CD4-positive, CD25-positive, alpha-beta regulatory T cell (primary cell): ENCODE measurements around the gene MCM7. TPM values are rescaled to one million over a fixed set of nuclear protein-coding genes. Genes with fewer than 3 reads are reported as not detected.

ENCODE experiments used
- ATAC-seq, 2 donors: fragments of 150-1000 bp; cut with Tn5 transposase; one replicate each; pipeline ENCODE4 v1.10.0; 2021; ENCODE audit warnings: low read depth in 2 of 2, moderate number of reproducible peaks in 2 of 2, moderate library complexity in 1 of 2
- DNase-seq, 3 donors: peaks; one replicate each; pipeline versions ENCODE4 v3.0.0 to v3.0.0-alpha.2; 2012 to 2022; ENCODE audit warnings: mixed read lengths in 1 of 3
- H3K27ac ChIP-seq: one replicate; pipeline ENCODE4 v1.7.0; 2013; ENCODE audit warnings: mild to moderate bottlenecking, low read length; ENCODE audit not compliant: insufficient read depth, poor library complexity, severe bottlenecking
- H3K27me3 ChIP-seq: one replicate; pipeline ENCODE4 v1.7.0; 2013; ENCODE audit warnings: low read length; ENCODE audit not compliant: control insufficient read depth, insufficient read depth
- H3K36me3 ChIP-seq: one replicate; pipeline ENCODE4 v1.7.0; 2013; ENCODE audit warnings: mild to moderate bottlenecking, low read length, moderate library complexity; ENCODE audit not compliant: control insufficient read depth, insufficient read depth
- H3K4me1 ChIP-seq: 2 replicates; pipeline ENCODE4 v1.7.0; 2013; ENCODE audit warnings: mild to moderate bottlenecking, low read length; ENCODE audit not compliant: insufficient read depth, control insufficient read depth, poor library complexity, severe bottlenecking
- H3K4me3 ChIP-seq: one replicate; pipeline ENCODE4 v1.7.0; 2013; ENCODE audit warnings: low read depth, mild to moderate bottlenecking, low read length, moderate library complexity
- H3K9me3 ChIP-seq, 2 experiments: 1 replicate in 1 of 2; 2 replicates in 1 of 2; pipeline ENCODE4 v1.7.0; 2013; ENCODE audit warnings: low read length in 2 of 2, mild to moderate bottlenecking in 1 of 2, moderate library complexity in 1 of 2; ENCODE audit not compliant: control insufficient read depth in 2 of 2
- H3K27ac Mint-ChIP-seq, 3 donors: one replicate each; pipeline ENCODE4 v1.8.0; 2020 to 2022; ENCODE audit warnings: mild to moderate bottlenecking in 3 of 3, mixed read lengths in 3 of 3, moderate library complexity in 2 of 3
- H3K27me3 Mint-ChIP-seq: one replicate; pipeline ENCODE4 v1.8.0; 2022; ENCODE audit warnings: mild to moderate bottlenecking, mixed read lengths
- H3K36me3 Mint-ChIP-seq: one replicate; pipeline ENCODE4 v1.8.0; 2020; ENCODE audit warnings: mixed read lengths
- H3K4me1 Mint-ChIP-seq, 4 donors: one replicate each; pipeline ENCODE4 v1.8.0; 2020 to 2022; ENCODE audit warnings: mixed read lengths in 4 of 4, mild to moderate bottlenecking in 1 of 4
- H3K4me3 Mint-ChIP-seq, 4 donors: one replicate each; pipeline ENCODE4 v1.8.0; 2020 to 2022; ENCODE audit warnings: mild to moderate bottlenecking in 4 of 4, mixed read lengths in 4 of 4, moderate library complexity in 3 of 4
- H3K9me3 Mint-ChIP-seq, 7 donors: one replicate each; pipeline ENCODE4 v1.8.0; 2020 to 2022; ENCODE audit warnings: mixed read lengths in 7 of 7, mild to moderate bottlenecking in 3 of 7, moderate library complexity in 2 of 7
- polyA plus RNA-seq, 4 donors: library from polyadenylated mRNA; unstranded; fragments of 300-500 nt; fragmentation: Illumina TruSeq; gene quantifications; one replicate each; pipeline ENCODE4 v1.2.3, GENCODE V29; 2021
- total RNA-seq: library from RNA; stranded (reverse); gene quantifications from one replicate; pipeline ENCODE4 v1.2.3, GENCODE V29; 2022

Gene MCM7
- total and polyA plus RNA-seq, 5 donors from 2014 or later, result 31.2 to 82.0 (median 36.9) TPM

GRCh38 chr7:100119970-100120732, 19.0 kb upstream of the MCM7 start:
- Mint-ChIP-seq H3K27me3 (peaks cover 5% of the 10 kb centered on the region), H3K4me1 (peaks cover 0 to 41% (median 21%) of the 10 kb centered on the region in 4 donors), H3K36me3 (no peaks in the 10 kb centered on the region), H3K4me3 (peak overlapping the region; percentile 95 to 99 (median 98)), H3K27ac (peak overlapping the region; percentile 97 to 100 (median 98)), H3K9me3 (no peaks in the 10 kb centered on the region)
- no peaks in the 10 kb centered on the region for H3K9me3 ChIP-seq
- DNase-seq (peak; percentile 61 to 81 (median 76)), ATAC-seq (peak; percentile 66 to 69)
- peak overlapping the region; percentile 95 for H3K27ac ChIP-seq
- peak overlapping the region; percentile 95 for H3K4me3 ChIP-seq
- H3K4me1 ChIP-seq, result peaks cover 33% of the 10 kb centered on the region
- H3K27me3 ChIP-seq, result no peaks in the 10 kb centered on the region
- H3K36me3 ChIP-seq, result peaks cover 5% of the 10 kb centered on the region

DNA sequence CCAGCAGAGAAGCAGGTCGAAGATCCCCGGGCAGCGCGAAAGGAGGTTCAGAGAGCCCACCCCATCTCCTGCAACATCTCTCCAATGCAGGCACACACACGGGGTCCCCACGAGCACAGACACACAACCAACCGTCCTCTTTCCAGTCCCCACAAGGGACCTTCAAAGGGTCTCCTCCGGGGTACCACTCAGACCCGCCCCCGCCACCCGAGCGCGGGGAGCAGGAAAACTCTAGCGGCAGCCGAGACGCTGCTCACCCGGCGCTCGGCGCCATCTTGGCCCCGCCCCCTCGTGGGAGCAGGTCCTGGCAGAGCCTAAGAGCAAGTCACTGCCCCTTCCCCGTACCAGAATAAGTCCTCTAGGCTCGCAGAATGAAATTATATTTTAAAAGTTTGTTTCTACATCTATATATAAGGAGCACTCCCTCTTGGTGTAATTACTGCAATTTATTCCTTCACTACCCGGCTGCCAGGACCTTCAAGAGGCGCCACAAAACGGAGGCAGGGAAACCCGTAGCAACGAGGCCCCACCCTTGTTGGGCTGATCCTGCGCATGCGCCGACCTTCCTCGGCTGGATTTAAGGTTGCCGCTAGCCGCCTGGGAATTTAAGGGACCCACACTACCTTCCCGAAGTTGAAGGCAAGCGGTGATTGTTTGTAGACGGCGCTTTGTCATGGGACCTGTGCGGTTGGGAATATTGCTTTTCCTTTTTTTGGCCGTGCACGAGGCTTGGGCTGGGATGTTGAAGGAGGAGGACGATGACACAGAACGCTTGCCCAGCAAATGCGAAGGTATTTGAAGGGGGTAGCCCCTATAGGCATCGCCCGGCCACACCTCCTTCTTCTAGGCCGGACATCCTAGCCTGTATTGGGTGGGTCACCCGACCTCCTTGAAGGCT, 18.1 kb upstream of the MCM7 start, which contains the start of the genes CNPY4 and TAF6:
Gene CNPY4, plus strand, starts transcription at position 563 of the 898 bp plus-strand sequence. Its CDS starts 111 bp downstream, at position 674.
Gene TAF6, minus strand, starts transcription at position 287 of the 898 bp plus-strand sequence. CDS start 5,149 bp downstream, outside the sequence.
- Mint-ChIP-seq H3K27ac (peak within 1 kb of the TSS; percentile 97 to 100 (median 98)), H3K36me3 (no peaks in the 10 kb centered on the region), H3K27me3 (peaks cover 5% of the 10 kb centered on the region), H3K9me3 (no peaks in the 10 kb centered on the region), H3K4me3 (peak within 1 kb of the TSS; percentile 95 to 99 (median 98)), H3K4me1 (peaks cover 0 to 32% (median 15%) of the 10 kb centered on the region in 4 donors)
- H3K9me3 ChIP-seq, result no peaks in the 10 kb centered on the region
- peak within 1 kb of the TSS; percentile 95 for H3K4me3 ChIP-seq
- peak within 1 kb of the TSS; percentile 95 for H3K27ac ChIP-seq
- H3K36me3 ChIP-seq, result peaks cover 5% of the 10 kb centered on the region
- no peaks in the 10 kb centered on the region for H3K27me3 ChIP-seq
- DNase-seq, result peak; percentile 92 to 96 (median 95)
- peaks cover 24% of the 10 kb centered on the region for H3K4me1 ChIP-seq
- ATAC-seq, result peak; percentile 64 to 71

DNA sequence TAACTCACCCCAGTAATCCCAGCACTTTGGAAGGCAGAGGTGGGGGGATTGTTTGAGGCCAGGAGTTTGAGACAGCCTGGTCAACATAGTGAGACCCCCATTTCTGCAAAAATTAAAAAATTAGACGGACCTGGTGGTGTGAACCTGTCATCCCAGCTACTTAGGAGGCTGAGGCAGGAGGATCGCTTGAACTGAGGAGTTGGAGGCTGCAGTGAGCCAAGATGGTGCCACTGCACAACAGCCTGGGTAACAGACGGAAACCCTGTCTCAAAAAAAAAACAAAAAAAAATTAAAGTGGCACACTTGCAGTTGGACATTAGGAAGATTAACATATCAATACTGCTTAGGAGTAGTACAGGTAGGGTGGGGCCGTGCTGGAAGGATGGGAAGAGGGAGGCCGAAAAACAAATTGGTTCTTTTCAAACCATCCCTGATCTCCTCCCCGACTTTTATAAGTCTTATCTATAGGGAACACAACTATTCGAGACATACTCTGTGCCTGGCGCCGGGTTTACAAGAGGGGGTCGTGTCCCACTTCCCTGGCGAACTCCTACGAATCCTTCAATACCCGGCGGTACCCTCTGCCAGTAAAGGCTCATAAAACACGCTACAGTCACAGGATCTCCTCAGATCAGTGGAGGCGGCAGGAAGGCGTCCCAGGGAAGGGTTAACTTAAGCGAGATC, 17.3 kb upstream of the MCM7 start:
- DNase-seq (no peak), ATAC-seq (no peak)
- Mint-ChIP-seq H3K4me3 (peak overlapping the region; percentile 95 to 99 (median 98)), H3K4me1 (peaks cover 0 to 29% (median 13%) of the 10 kb centered on the region in 4 donors), H3K27me3 (peaks cover 5% of the 10 kb centered on the region), H3K9me3 (no peaks in the 10 kb centered on the region), H3K36me3 (no peaks in the 10 kb centered on the region), H3K27ac (peak overlapping the region; percentile 97 to 100 (median 98))
- peaks cover 23% of the 10 kb centered on the region for H3K4me1 ChIP-seq
- no peaks in the 10 kb centered on the region for H3K9me3 ChIP-seq
- peak overlapping the region; percentile 95 for H3K4me3 ChIP-seq
- H3K36me3 ChIP-seq, result peaks cover 10% of the 10 kb centered on the region
- H3K27ac ChIP-seq, result peak overlapping the region; percentile 95
- H3K27me3 ChIP-seq, result no peaks in the 10 kb centered on the region

DNA sequence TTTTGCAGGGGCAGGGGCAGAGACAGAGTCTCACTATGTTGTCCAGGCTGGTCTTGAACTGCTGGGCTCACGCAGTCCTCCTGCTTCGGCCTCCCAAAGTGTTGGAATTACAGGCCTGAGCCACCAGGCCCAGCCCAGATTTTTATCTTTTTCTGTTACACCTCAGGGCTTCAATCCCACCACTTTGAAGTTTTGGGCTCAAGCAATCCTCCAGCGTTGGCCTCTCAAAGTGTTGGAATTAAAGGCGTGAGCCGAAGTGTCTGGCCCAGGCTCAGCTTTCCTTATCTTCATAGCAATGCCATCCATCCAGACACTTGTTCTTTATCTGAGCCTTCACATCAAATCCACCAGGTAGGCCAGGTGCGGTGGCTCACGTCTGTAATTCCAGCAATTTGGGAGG, 13.8 kb upstream of the MCM7 start:
- Mint-ChIP-seq H3K36me3 (peaks cover 12% of the 10 kb centered on the region), H3K27me3 (no peaks in the 10 kb centered on the region), H3K4me3 (no peak overlapping the region), H3K27ac (no peak overlapping the region), H3K4me1 (peaks cover 0 to 16% (median 5%) of the 10 kb centered on the region in 4 donors), H3K9me3 (no peaks in the 10 kb centered on the region)
- peaks cover 27% of the 10 kb centered on the region for H3K36me3 ChIP-seq
- ATAC-seq (no peak), DNase-seq (no peak)
- H3K27me3 ChIP-seq, result no peaks in the 10 kb centered on the region
- H3K9me3 ChIP-seq, result no peaks in the 10 kb centered on the region
- no peak overlapping the region for H3K4me3 ChIP-seq
- H3K4me1 ChIP-seq, result peaks cover 15% of the 10 kb centered on the region
- no peak overlapping the region for H3K27ac ChIP-seq

GRCh38 chr7:100111914-100112313, 10.7 kb upstream of the MCM7 start:
- H3K36me3 Mint-ChIP-seq, result peaks cover 23% of the 10 kb centered on the region
- H3K27me3 ChIP-seq, result no peaks in the 10 kb centered on the region
- ATAC-seq (no peak), DNase-seq (no peak)
- peaks cover 48% of the 10 kb centered on the region for H3K36me3 ChIP-seq
- no peaks in the 10 kb centered on the region for H3K9me3 Mint-ChIP-seq
- no peak overlapping the region for H3K27ac Mint-ChIP-seq
- no peak overlapping the region for H3K4me3 ChIP-seq
- no peak overlapping the region for H3K27ac ChIP-seq
- H3K4me3 Mint-ChIP-seq, result no peak overlapping the region
- H3K4me1 ChIP-seq, result no peaks in the 10 kb centered on the region
- H3K4me1 Mint-ChIP-seq, result peaks cover 0 to 4% (median 0%) of the 10 kb centered on the region in 4 donors
- H3K9me3 ChIP-seq, result no peaks in the 10 kb centered on the region
- no peaks in the 10 kb centered on the region for H3K27me3 Mint-ChIP-seq

- Mint-ChIP-seq H3K4me1 (no peaks in the 10 kb centered on the region), H3K4me3 (no peak overlapping the region), H3K36me3 (peaks cover 23% of the 10 kb centered on the region)
Measured at GRCh38 chr7:100111156-100111555, 10.0 kb upstream of the MCM7 start.

GRCh38 chr7:100109521-100110163, 8.4 kb upstream of the MCM7 start:
- Mint-ChIP-seq H3K27ac (no peak overlapping the region), H3K4me3 (no peak overlapping the region), H3K4me1 (no peaks in the 10 kb centered on the region), H3K27me3 (no peaks in the 10 kb centered on the region), H3K9me3 (no peaks in the 10 kb centered on the region), H3K36me3 (peaks cover 23% of the 10 kb centered on the region)
- Histone ChIP-seq H3K27ac (no peak overlapping the region), H3K27me3 (no peaks in the 10 kb centered on the region), H3K4me3 (no peak overlapping the region), H3K9me3 (no peaks in the 10 kb centered on the region), H3K36me3 (peaks cover 49% of the 10 kb centered on the region), H3K4me1 (no peaks in the 10 kb centered on the region)
- DNase-seq (no peak), ATAC-seq (no peak)

More at GRCh38 chr7:100111156-100111555, 10.0 kb upstream of the MCM7 start:
- no peak for ATAC-seq
- H3K9me3 Mint-ChIP-seq, result no peaks in the 10 kb centered on the region
- peaks cover 49% of the 10 kb centered on the region for H3K36me3 ChIP-seq
- no peak overlapping the region for H3K27ac Mint-ChIP-seq
- no peak overlapping the region for H3K27ac ChIP-seq
- no peaks in the 10 kb centered on the region for H3K4me1 ChIP-seq
- no peaks in the 10 kb centered on the region for H3K27me3 ChIP-seq
- no peaks in the 10 kb centered on the region for H3K9me3 ChIP-seq
- no peaks in the 10 kb centered on the region for H3K27me3 Mint-ChIP-seq
- no peak overlapping the region for H3K4me3 ChIP-seq
- DNase-seq, result no peak
